SJSA1 (cell line): ENCODE measurements around the gene XYLB. TPM values are rescaled to one million over a fixed set of nuclear protein-coding genes. Genes with fewer than 3 reads are reported as not detected.
A peak's percentile ranks its signal among the peaks of the same experiment; 100 is the strongest.
"Not testable (repeated sequence)": the region's sequence is repeated elsewhere in the genome, so short reads cannot be mapped to it uniquely, and the experiment has no call there.

Experiments used
- DNase-seq, 2 experiments: peaks; one replicate each; pipeline ENCODE4 v3.0.0-alpha.2; 2015 to 2020; ENCODE audit warnings: low spot score in 2 of 2, low read depth in 1 of 2
- H3K27ac ChIP-seq: fragments of 250-450 bp; sonication (Bioruptor Pico); 2 replicates; pipeline ENCODE4 v1.5.1; 2020; ENCODE audit warnings: mild to moderate bottlenecking, moderate library complexity
- H3K27me3 ChIP-seq: fragments of 250-450 bp; sonication (Bioruptor Pico); replicated peaks from 2 replicates; pipeline ENCODE4 v1.5.1; 2020; ENCODE audit warnings: mild to moderate bottlenecking, moderate library complexity
- H3K36me3 ChIP-seq: fragments of 250-450 bp; sonication (Bioruptor Pico); 2 replicates; pipeline ENCODE4 v1.5.1; 2020; ENCODE audit warnings: mild to moderate bottlenecking
- H3K4me1 ChIP-seq: fragments of 250-450 bp; sonication (Bioruptor Pico); replicated peaks from 2 replicates; pipeline ENCODE4 v1.6.1; 2021; ENCODE audit warnings: mild to moderate bottlenecking
- H3K4me3 ChIP-seq: fragments of 250-450 bp; sonication (Bioruptor Pico); 2 replicates; pipeline ENCODE4 v1.5.1; 2020; ENCODE audit warnings: mild to moderate bottlenecking
- H3K9me3 ChIP-seq: fragments of 250-450 bp; sonication (Bioruptor Pico); replicated peaks from 2 replicates; pipeline ENCODE4 v1.5.1; 2020; ENCODE audit warnings: mild to moderate bottlenecking
- total RNA-seq: library from RNA; depleted of rRNA; stranded (reverse); fragments of >200 nt; shearing (Covaris generic); gene quantifications from 2 replicates; pipeline ENCODE4 v1.2.3, GENCODE V29; 2014

Gene XYLB
- total RNA-seq, 1 experiment from 2014 or later, result 3.0 TPM

- H3K4me1 ChIP-seq, result no peaks in the 10 kb centered on the region
- H3K27ac ChIP-seq, result no peak overlapping the region
- H3K36me3 ChIP-seq, result no peaks in the 10 kb centered on the region
- no peaks in the 10 kb centered on the region for H3K27me3 ChIP-seq
- H3K4me3 ChIP-seq, result no peak overlapping the region
- DNase-seq, result no peak
- H3K9me3 ChIP-seq, result no peaks in the 10 kb centered on the region
Observed at GRCh38 chr3:38404286-38404685, 57.7 kb downstream of the XYLB start.

- Histone ChIP-seq H3K27ac (no peak overlapping the region), H3K36me3 (no peaks in the 10 kb centered on the region)
- DNase-seq, result no peak
Observed at GRCh38 chr3:38411591-38411990, 65.0 kb downstream of the XYLB start.

GRCh38 chr3:38420758-38421157 is 74.2 kb downstream of the XYLB start:
- not testable (repeated sequence) for H3K4me3 ChIP-seq, H3K4me1 ChIP-seq, DNase-seq, H3K36me3 ChIP-seq, H3K27me3 ChIP-seq, H3K27ac ChIP-seq, H3K9me3 ChIP-seq

More at GRCh38 chr3:38411591-38411990, 65.0 kb downstream of the XYLB start:
- Histone ChIP-seq H3K4me1 (no peaks in the 10 kb centered on the region), H3K9me3 (no peaks in the 10 kb centered on the region), H3K4me3 (no peak overlapping the region), H3K27me3 (no peaks in the 10 kb centered on the region)

GRCh38 chr3:38421679-38422336 is 75.2 kb downstream of the XYLB start:
- Histone ChIP-seq H3K9me3 (no peaks in the 10 kb centered on the region), H3K27me3 (no peaks in the 10 kb centered on the region), H3K4me1 (no peaks in the 10 kb centered on the region), H3K27ac (no peak overlapping the region), H3K4me3 (no peak overlapping the region), H3K36me3 (no peaks in the 10 kb centered on the region)
- DNase-seq, result no peak

- H3K27ac ChIP-seq, H3K9me3 ChIP-seq, H3K4me1 ChIP-seq, H3K36me3 ChIP-seq, DNase-seq, H3K4me3 ChIP-seq, H3K27me3 ChIP-seq: not testable (repeated sequence)
Observed at GRCh38 chr3:38426798-38427426, 80.3 kb downstream of the XYLB start.

GRCh38 chr3:38432871-38433658 is 86.5 kb downstream of the XYLB start:
- H3K36me3 ChIP-seq, H3K27ac ChIP-seq, DNase-seq, H3K9me3 ChIP-seq, H3K4me1 ChIP-seq, H3K27me3 ChIP-seq, H3K4me3 ChIP-seq: not testable (repeated sequence)

- H3K9me3 ChIP-seq, H3K4me3 ChIP-seq, H3K27ac ChIP-seq, H3K4me1 ChIP-seq, H3K36me3 ChIP-seq, H3K27me3 ChIP-seq, DNase-seq: not testable (repeated sequence)
Observed at GRCh38 chr3:38433661-38434060, 87.1 kb downstream of the XYLB start.

GRCh38 chr3:38438436-38439069 is 92.0 kb downstream of the XYLB start:
- not testable (repeated sequence) for H3K27ac ChIP-seq, H3K9me3 ChIP-seq, H3K36me3 ChIP-seq, H3K27me3 ChIP-seq, H3K4me3 ChIP-seq, H3K4me1 ChIP-seq, DNase-seq

GRCh38 chr3:38443205-38443604 is 96.6 kb downstream of the XYLB start:
- not testable (repeated sequence) for H3K27me3 ChIP-seq, H3K4me3 ChIP-seq, H3K9me3 ChIP-seq, H3K36me3 ChIP-seq, H3K27ac ChIP-seq, H3K4me1 ChIP-seq, DNase-seq

GRCh38 chr3:38446085-38446686 is 99.6 kb downstream of the XYLB start:
- H3K27me3 ChIP-seq, result no peaks in the 10 kb centered on the region; the same call in 1 of the 2 replicates
- no peaks in the 10 kb centered on the region for H3K4me1 ChIP-seq
- no peaks in the 10 kb centered on the region for H3K36me3 ChIP-seq
- H3K9me3 ChIP-seq, result no peaks in the 10 kb centered on the region
- H3K27ac ChIP-seq, result no peak overlapping the region
- DNase-seq, result no peak
- H3K4me3 ChIP-seq, result no peak overlapping the region

GRCh38 chr3:38446812-38447211 is 100.2 kb downstream of the XYLB start:
- Histone ChIP-seq H3K9me3 (no peaks in the 10 kb centered on the region), H3K36me3 (no peaks in the 10 kb centered on the region), H3K4me3 (no peak overlapping the region), H3K27me3 (no peaks in the 10 kb centered on the region; the same call in 1 of the 2 replicates), H3K27ac (no peak overlapping the region), H3K4me1 (no peaks in the 10 kb centered on the region)
- DNase-seq, result no peak

GRCh38 chr3:38450853-38451252 is 104.3 kb downstream of the XYLB start:
- Histone ChIP-seq H3K9me3 (peaks cover 4% of the 10 kb centered on the region; the same call in 1 of the 2 replicates), H3K4me3 (no peak overlapping the region), H3K36me3 (no peaks in the 10 kb centered on the region), H3K4me1 (peaks cover 12% of the 10 kb centered on the region; the same call in 1 of the 2 replicates), H3K27ac (no peak overlapping the region), H3K27me3 (no peaks in the 10 kb centered on the region; the same call in 1 of the 2 replicates)
- DNase-seq, result no peak

GRCh38 chr3:38453075-38453912 is 106.7 kb downstream of the XYLB start, which contains the start of gene ACVR2B:
Gene ACVR2B (plus strand): TSS chr3:38453890. CDS start chr3:38454323, 433 bp downstream.
- Histone ChIP-seq H3K27me3 (no peaks in the 10 kb centered on the region; the same call in 1 of the 2 replicates), H3K4me3 (peak within 1 kb of the TSS; percentile 90), H3K9me3 (peaks cover 4% of the 10 kb centered on the region; the same call in 1 of the 2 replicates), H3K36me3 (no peaks in the 10 kb centered on the region), H3K4me1 (peaks cover 13% of the 10 kb centered on the region; the same call in 1 of the 2 replicates), H3K27ac (no peak within 1 kb of the TSS)
- DNase-seq, result peak; percentile 68 to 80
